OCI-LY1 (cell line): ENCODE measurements around the gene CSF1.

ENCODE experiments used
- H2AFZ ChIP-seq: fragments of 200-600 bp; sonication (generic), shearing (Covaris generic); 2 replicates; pipeline ENCODE4 v1.6.0; 2014; ENCODE audit warnings: antibody characterized with exemption, mild to moderate bottlenecking, low read length
- H3F3A ChIP-seq: fragments of 200-600 bp; sonication (generic), shearing (Covaris generic); 2 replicates; pipeline ENCODE4 v1.6.0; 2014; ENCODE audit warnings: mild to moderate bottlenecking, antibody characterized with exemption, low read length, moderate library complexity; ENCODE audit not compliant: insufficient read depth
- H3K27ac ChIP-seq: fragments of 200-600 bp; sonication (generic); 2 replicates; pipeline ENCODE4 v1.5.1; 2014; ENCODE audit warnings: low read length, mixed run types, mild to moderate bottlenecking, low read depth; ENCODE audit not compliant: poor library complexity, severe bottlenecking
- H3K27me3 ChIP-seq: fragments of 200-600 bp; sonication (generic); 2 replicates; pipeline ENCODE4 v1.6.0; 2014; ENCODE audit warnings: antibody characterized with exemption, mild to moderate bottlenecking, low read length, moderate library complexity; ENCODE audit not compliant: insufficient read depth
- H3K36me3 ChIP-seq: fragments of 200-600 bp; sonication (generic); 2 replicates; pipeline ENCODE4 v1.6.1; 2014; ENCODE audit warnings: mild to moderate bottlenecking, antibody characterized with exemption, low read length, moderate library complexity, mixed read lengths; ENCODE audit not compliant: insufficient read depth
- H3K4me1 ChIP-seq: fragments of 200-600 bp; sonication (generic); 2 replicates; pipeline ENCODE4 v1.5.1; 2014; ENCODE audit warnings: mild to moderate bottlenecking, low read length, moderate library complexity; ENCODE audit not compliant: insufficient read depth, severe bottlenecking
- H3K4me2 ChIP-seq: fragments of 200-600 bp; sonication (generic), shearing (Covaris generic); 2 replicates; pipeline ENCODE4 v1.6.1; 2014; ENCODE audit warnings: low read length
- H3K4me3 ChIP-seq: fragments of 200-600 bp; sonication (generic); 2 replicates; pipeline ENCODE4 v1.5.1; 2014; ENCODE audit warnings: low read length, low read depth, mild to moderate bottlenecking, mixed read lengths; ENCODE audit not compliant: poor library complexity, severe bottlenecking
- H3K79me2 ChIP-seq: fragments of 200-600 bp; shearing (Covaris generic); 2 replicates; pipeline ENCODE4 v1.6.1; 2016; ENCODE audit warnings: mixed run types, low read length, mixed read lengths; ENCODE audit not compliant: insufficient read depth
- H3K9ac ChIP-seq: fragments of 200-600 bp; sonication (generic), shearing (Covaris generic); 2 replicates; pipeline ENCODE4 v1.6.1; 2014; ENCODE audit warnings: mild to moderate bottlenecking, low read length, mixed read lengths
- H3K9me2 ChIP-seq: fragments of 200-600 bp; sonication (generic), shearing (Covaris generic); 2 replicates; pipeline ENCODE4 v1.6.1; 2014; ENCODE audit warnings: low read depth, mild to moderate bottlenecking, low read length, mixed read lengths
- H3K9me3 ChIP-seq: fragments of 200-600 bp; shearing (Covaris generic); 2 replicates; pipeline ENCODE4 v1.6.1; 2014; ENCODE audit warnings: low read length, mixed read lengths
- H4K20me1 ChIP-seq: fragments of 200-600 bp; sonication (generic), shearing (Covaris generic); 2 replicates; pipeline ENCODE4 v1.6.0; 2016; ENCODE audit warnings: mild to moderate bottlenecking, low read length; ENCODE audit not compliant: insufficient read depth
- CTCF ChIP-seq: fragments of 200-600 bp; sonication (generic), shearing (Covaris generic); IDR thresholded peaks from 2 replicates; pipeline ENCODE4 v1.5.1; 2017; ENCODE audit warnings: mild to moderate bottlenecking, antibody characterized with exemption, low read length, moderate library complexity, mixed read lengths
- EZH2 ChIP-seq: fragments of 200-600 bp; sonication (generic), shearing (Covaris generic); IDR thresholded peaks from 2 replicates; pipeline ENCODE4 v1.8.0; 2017; ENCODE audit warnings: borderline replicate concordance, mixed run types, mild to moderate bottlenecking, antibody characterized with exemption, low read length, moderate library complexity, mixed read lengths

Gene CSF1

GRCh38 chr1:109929170-109929569 is 18.5 kb downstream of the CSF1 start:
- Histone ChIP-seq H3K79me2 (no peaks in the 10 kb centered on the region), H3K4me2 (no peak overlapping the region), H3F3A (no peaks in the 10 kb centered on the region), H3K36me3 (no peaks in the 10 kb centered on the region), H2AFZ (no peak overlapping the region), H3K27me3 (no peaks in the 10 kb centered on the region), H4K20me1 (no peaks in the 10 kb centered on the region), H3K27ac (no peak overlapping the region), H3K9me2 (no peaks in the 10 kb centered on the region), H3K4me3 (no peak overlapping the region), H3K9ac (no peak overlapping the region), H3K9me3 (no peaks in the 10 kb centered on the region), H3K4me1 (no peaks in the 10 kb centered on the region)
- no peak for TF ChIP-seq EZH2
- TF ChIP-seq CTCF, result no peak

DNA sequence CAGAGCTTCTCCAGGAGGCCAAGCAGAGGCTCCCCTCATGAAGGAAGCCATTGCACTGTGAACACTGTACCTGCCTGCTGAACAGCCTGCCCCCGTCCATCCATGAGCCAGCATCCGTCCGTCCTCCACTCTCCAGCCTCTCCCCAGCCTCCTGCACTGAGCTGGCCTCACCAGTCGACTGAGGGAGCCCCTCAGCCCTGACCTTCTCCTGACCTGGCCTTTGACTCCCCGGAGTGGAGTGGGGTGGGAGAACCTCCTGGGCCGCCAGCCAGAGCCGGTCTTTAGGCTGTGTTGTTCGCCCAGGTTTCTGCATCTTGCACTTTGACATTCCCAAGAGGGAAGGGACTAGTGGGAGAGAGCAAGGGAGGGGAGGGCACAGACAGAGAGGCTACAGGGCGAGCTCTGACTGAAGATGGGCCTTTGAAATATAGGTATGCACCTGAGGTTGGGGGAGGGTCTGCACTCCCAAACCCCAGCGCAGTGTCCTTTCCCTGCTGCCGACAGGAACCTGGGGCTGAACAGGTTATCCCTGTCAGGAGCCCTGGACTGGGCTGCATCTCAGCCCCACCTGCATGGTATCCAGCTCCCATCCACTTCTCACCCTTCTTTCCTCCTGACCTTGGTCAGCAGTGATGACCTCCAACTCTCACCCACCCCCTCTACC is 19.1 kb downstream of the CSF1 start:
- Histone ChIP-seq H3K4me2 (no peak overlapping the region), H3K27me3 (no peaks in the 10 kb centered on the region), H2AFZ (no peak overlapping the region), H3K9me2 (no peaks in the 10 kb centered on the region), H3K4me1 (no peaks in the 10 kb centered on the region), H3K79me2 (no peaks in the 10 kb centered on the region), H3K27ac (no peak overlapping the region), H3K36me3 (no peaks in the 10 kb centered on the region), H3K9me3 (no peaks in the 10 kb centered on the region), H3F3A (no peaks in the 10 kb centered on the region), H3K9ac (no peak overlapping the region), H3K4me3 (no peak overlapping the region), H4K20me1 (no peaks in the 10 kb centered on the region)
- no peak for TF ChIP-seq CTCF
- no peak for TF ChIP-seq EZH2

- no peak overlapping the region for H3K27ac ChIP-seq
- H4K20me1 ChIP-seq, result no peaks in the 10 kb centered on the region
- no peaks in the 10 kb centered on the region for H3K9me2 ChIP-seq
- H3F3A ChIP-seq, result no peaks in the 10 kb centered on the region
- no peaks in the 10 kb centered on the region for H3K9me3 ChIP-seq
- no peak overlapping the region for H3K4me3 ChIP-seq
- no peaks in the 10 kb centered on the region for H3K79me2 ChIP-seq
- no peak overlapping the region for H3K4me2 ChIP-seq
- no peaks in the 10 kb centered on the region for H3K36me3 ChIP-seq
- no peak overlapping the region for H3K9ac ChIP-seq
- TF ChIP-seq EZH2 (no peak), CTCF (no peak)
- H3K4me1 ChIP-seq, result no peaks in the 10 kb centered on the region
- no peaks in the 10 kb centered on the region for H3K27me3 ChIP-seq
- no peak overlapping the region for H2AFZ ChIP-seq
These were observed 19.8 kb downstream of the CSF1 start for GRCh38 chr1:109930252-109930993.
